Body of pancreas (tissue), 4 donors: Measurements from ENCODE around the gene MTA1. TPM values are rescaled to one million over a fixed set of nuclear protein-coding genes. Genes with fewer than 3 reads are reported as not detected.

Experiments used
- ATAC-seq: fragments of 150-250 bp; one replicate; pipeline ENCODE4 v1.9.1; 2016
- DNase-seq, 4 donors: peaks; one replicate each; pipeline ENCODE4 v3.0.0-alpha.2; 2019
- H3K27ac ChIP-seq, 4 donors: fragments of 200-600 bp; sonication (generic); 1 replicate in 3 of 4; 2 replicates in 1 of 4; pipeline versions ENCODE4 v1.5.1 to v1.6.1; 2016 to 2019; ENCODE audit warnings: mild to moderate bottlenecking in 1 of 4, mixed read lengths in 1 of 4, moderate library complexity in 1 of 4
- H3K27me3 ChIP-seq, 2 donors: fragments of 200-600 bp; sonication (generic); one replicate each; pipeline ENCODE4 v1.6.0; 2016; ENCODE audit warnings: mild to moderate bottlenecking in 1 of 2
- H3K36me3 ChIP-seq, 2 donors: fragments of 200-600 bp; sonication (generic); replicated peaks in 1 of 2; 2 replicates each; pipeline ENCODE4 v1.5.1; 2016; ENCODE audit warnings: low read depth in 2 of 2; ENCODE audit not compliant: insufficient read depth in 1 of 2
- H3K4me1 ChIP-seq: fragments of 200-600 bp; sonication (generic); one replicate; pipeline ENCODE4 v1.6.0; 2016
- H3K4me3 ChIP-seq, 2 donors: fragments of 200-600 bp; sonication (generic); 1 replicate in 1 of 2; 2 replicates in 1 of 2; pipeline ENCODE4 v1.5.1; 2016 to 2019
- H3K9me3 ChIP-seq, 3 donors: fragments of 200-600 bp; sonication (generic); 1 replicate in 2 of 3; 2 replicates in 1 of 3; pipeline ENCODE4 v1.5.1; 2016
- CTCF ChIP-seq, 7 experiments: fragments of 450-650 bp in 4 of 7; fragments of 200-600 bp in 3 of 7; sonication (generic) in 3 of 7; IDR thresholded peaks; one replicate each; pipeline ENCODE4 v1.5.1; 2016 to 2019; ENCODE audit warnings: antibody characterized with exemption in 7 of 7
- POLR2A ChIP-seq, 3 donors: fragments of 450-650 bp; IDR thresholded peaks; one replicate each; pipeline ENCODE4 v1.6.1; 2016; ENCODE audit warnings: antibody characterized with exemption in 3 of 3, mild to moderate bottlenecking in 2 of 3
- WGBS, 2 donors: methylation state at CpG; one replicate each; pipeline ENCODE4 v1.1.5; 2017; 5-methylcytosine and 5-hydroxymethylcytosine counted together
- intact Hi-C: fragments of 100-400 bp; cut with DNase I; formaldehyde crosslinking; loops from one replicate; pipeline ENCODE4 v1.15.1; 2023
- total RNA-seq, 2 donors: library from RNA; depleted of rRNA; stranded (reverse); fragments of >200 nt; gene quantifications; one replicate each; pipeline ENCODE4 v1.1.0, GENCODE V29; 2016

MTA1 gene
- total RNA-seq, 2 donors from 2014 or later: 69.8 to 92.6 TPM

- H3K9me3 ChIP-seq: no peaks in the 10 kb centered on the region
- H3K4me1 ChIP-seq: peaks cover 46% of the 10 kb centered on the region
- intact Hi-C loops: no loop called here
- no peaks in the 10 kb centered on the region for H3K36me3 ChIP-seq
- peak overlapping the region in 2 of 4 donors; percentile 44 to 50 for H3K27ac ChIP-seq
- ATAC-seq: no peak
- H3K4me3 ChIP-seq: no peak overlapping the region
- H3K27me3 ChIP-seq: no peaks in the 10 kb centered on the region
- DNase-seq: no peak
- 87 to 94% methylated on average over 19 to 34 of the region's 34 CpGs for WGBS, 2 donors
- TF ChIP-seq POLR2A (IDR thresholded peaks at IDR 0.05): no peak
- TF ChIP-seq CTCF (IDR thresholded peaks at IDR 0.05): no peak
Measured at GRCh38 chr14:105470350-105471296, 51.0 kb downstream of the MTA1 start.

GRCh38 chr14:105471297-105471821 lies 51.7 kb downstream of the MTA1 start:
- ATAC-seq (no peak), DNase-seq (no peak)
- WGBS, 2 donors: 57 to 93% methylated on average over 3 to 19 of the region's 19 CpGs
- H3K27ac ChIP-seq: peak overlapping the region in 2 of 4 donors; percentile 44 to 81
- H3K4me1 ChIP-seq: peaks cover 53% of the 10 kb centered on the region
- H3K27me3 ChIP-seq: no peaks in the 10 kb centered on the region
- intact Hi-C loops: no loop called here
- no peaks in the 10 kb centered on the region for H3K36me3 ChIP-seq
- no peak overlapping the region for H3K4me3 ChIP-seq
- no peaks in the 10 kb centered on the region for H3K9me3 ChIP-seq
- TF ChIP-seq POLR2A (IDR thresholded peaks at IDR 0.05) (no peak), CTCF (IDR thresholded peaks at IDR 0.05) (no peak)

- H3K4me3 ChIP-seq: no peak overlapping the region
- no peaks in the 10 kb centered on the region for H3K36me3 ChIP-seq
- no peaks in the 10 kb centered on the region for H3K27me3 ChIP-seq
- intact Hi-C loops: no loop called here
- no peaks in the 10 kb centered on the region for H3K9me3 ChIP-seq
- WGBS, 2 donors: 67 to 76% methylated on average over 3 to 7 of the region's 8 CpGs
- DNase-seq: no peak
- no peak for TF ChIP-seq CTCF (IDR thresholded peaks at IDR 0.05)
- TF ChIP-seq POLR2A (IDR thresholded peaks at IDR 0.05): no peak
- peaks cover 59% of the 10 kb centered on the region for H3K4me1 ChIP-seq
- ATAC-seq: no peak
- peak overlapping the region in 3 of 4 donors; percentile 73 to 81 (median 80) for H3K27ac ChIP-seq
Measured at GRCh38 chr14:105471823-105472485, 52.3 kb downstream of the MTA1 start.

- 43 to 67% methylated on average over 3 to 12 of the region's 12 CpGs for WGBS, 2 donors
- Histone ChIP-seq H3K4me3 (no peak overlapping the region), H3K9me3 (no peaks in the 10 kb centered on the region), H3K4me1 (peaks cover 64% of the 10 kb centered on the region), H3K27ac (peak overlapping the region; percentile 16 to 81 (median 76)), H3K36me3 (no peaks in the 10 kb centered on the region), H3K27me3 (no peaks in the 10 kb centered on the region)
- intact Hi-C loops: no loop called here
- peak in 3 of 4 donors; percentile 60 to 74 (median 65) for DNase-seq
- peak; percentile 8 for ATAC-seq
- TF ChIP-seq CTCF (IDR thresholded peaks at IDR 0.05) (peak in 2 of 7 experiments; percentile 18 to 32), POLR2A (IDR thresholded peaks at IDR 0.05) (no peak)
Measured at GRCh38 chr14:105472486-105472991, 52.9 kb downstream of the MTA1 start.
